ENCODE results near the gene GAS2L2. TPM values are rescaled to one million over a fixed set of nuclear protein-coding genes. Genes with fewer than 3 reads are reported as not detected.
A peak's percentile ranks its signal among the peaks of the same experiment; 100 is the strongest.

The GAS2L2 gene
- total and polyA plus RNA-seq, 2 donors (not counting 1 experiment from before 2014, with no cell fraction given): 0.09 to 0.17 TPM

DNA sequence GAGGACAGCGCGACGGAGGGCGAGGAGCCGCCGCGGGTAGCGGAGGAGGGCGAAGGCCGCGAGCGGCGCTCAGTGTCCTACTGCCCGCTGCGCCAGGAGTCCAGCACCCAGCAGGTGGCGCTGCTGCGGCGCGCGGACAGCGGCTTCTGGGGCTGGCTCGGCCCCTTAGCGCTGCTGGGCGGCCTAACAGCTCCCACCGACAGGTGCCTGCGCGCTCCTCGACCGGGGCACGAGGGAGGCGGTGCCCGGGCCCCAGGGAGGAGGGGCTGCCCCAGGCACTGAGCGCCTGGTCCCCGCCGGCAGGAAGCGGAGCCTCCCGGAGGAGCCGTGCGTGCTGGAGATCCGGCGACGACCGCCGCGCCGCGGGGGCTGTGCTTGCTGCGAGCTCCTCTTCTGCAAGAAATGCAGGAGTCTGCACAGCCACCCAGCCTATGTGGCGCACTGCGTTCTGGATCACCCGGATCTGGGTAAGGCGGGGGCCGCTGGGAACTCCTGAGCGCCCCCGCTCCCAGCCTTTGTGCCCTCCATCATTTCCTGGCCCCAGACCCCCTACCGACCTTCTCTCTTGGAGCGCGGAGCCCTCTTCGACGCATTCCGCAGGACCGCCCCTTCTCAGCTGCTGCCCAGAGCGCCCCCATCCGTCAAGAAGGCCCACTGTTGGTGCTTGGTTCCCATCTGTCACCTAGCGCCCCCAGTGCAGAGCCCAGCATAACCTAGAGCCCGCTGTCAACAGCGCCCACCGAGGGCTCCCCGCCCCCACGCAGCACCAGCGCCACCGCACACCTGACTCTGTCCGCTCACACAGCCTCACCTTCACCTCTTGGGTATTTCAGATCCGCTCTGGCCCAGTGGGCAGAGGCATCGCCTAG lies 11.3 kb upstream of the GAS2L2 start:
- intact Hi-C loops (cut with micrococcal nuclease): loop anchor here (1.0 to 10.0 kb wide), 4 partner anchors 40 to 784 kb away; partner anchors contain the start of genes LIG3, TAF15 and ZNHIT3
- H3K27ac ChIP-seq (ENCODE audit: low read length in 2 of 2): peak overlapping the region; percentile 15 to 30

More for the DNA sequence above, 11.3 kb upstream of the GAS2L2 start:
- ChIA-PET POLR2A (interaction anchor here (0.8 to 1.7 kb wide), 5 partner anchors 26 to 186 kb away, joined by 3 to 33 read pairs (median 3); partner anchors contain the start of gene TAF15), CTCF (interaction anchor here (0.5 to 10.2 kb wide), 51 partner anchors 9 to 1344 kb away, joined by 3 to 349 read pairs (median 4); partner anchors contain the start of genes MMP28, PEX12, TAF15 and ZNHIT3)
- peak overlapping the region; percentile 89 for H3K27ac Mint-ChIP-seq
- Histone ChIP-seq H4K20me1 (ENCODE audit: control insufficient read depth, insufficient read depth, low read length, poor library complexity, severe bottlenecking) (no peaks in the 10 kb centered on the region), H2AFZ (ENCODE audit: insufficient read depth, low read depth, low read length, poor library complexity, severe bottlenecking) (peak overlapping the region; percentile 99), H3K9me3 (ENCODE audit: control extremely low read depth in 1 of 3, control insufficient read depth in 2 of 3, insufficient read depth in 1 of 3, low read length in 2 of 3) (no peaks in the 10 kb centered on the region), H3K4me1 (ENCODE audit: control insufficient read depth in 2 of 2, insufficient read depth in 2 of 2, low read length in 2 of 2) (peaks cover 7 to 13% of the 10 kb centered on the region in 2 donors), H3K4me2 (replicated peaks; ENCODE audit: low read depth, low read length, poor library complexity, severe bottlenecking) (peak overlapping the region; percentile 99), H3K79me2 (ENCODE audit: control insufficient read depth, insufficient read depth, low read length) (no peaks in the 10 kb centered on the region), H3K36me3 (replicated peaks in 1 of 2; ENCODE audit: control extremely low read depth in 1 of 2, control insufficient read depth in 1 of 2, extremely low read depth in 1 of 2, insufficient read depth in 2 of 2, low read length in 1 of 2) (no peaks in the 10 kb centered on the region), H3K9ac (ENCODE audit: low read length) (peak overlapping the region; percentile 85), H3K4me3 (ENCODE audit: control extremely low read depth in 1 of 5, extremely low read depth in 1 of 5, insufficient read depth in 1 of 5, low read depth in 2 of 5, low read length in 4 of 5) (peak overlapping the region; percentile 21 to 88 (median 72)), H3K27me3 (replicated peaks in 1 of 4; ENCODE audit: control extremely low read depth in 1 of 4, control insufficient read depth in 3 of 4, insufficient read depth in 4 of 4, low read length in 3 of 4) (no peaks in the 10 kb centered on the region)
- ATAC-seq (ENCODE audit: low read depth) (peak; percentile 91), DNase-seq (peak; percentile 92)
- no peak for TF ChIP-seq EZH2 (IDR thresholded peaks at IDR 0.05; ENCODE audit: borderline replicate concordance, insufficient read depth, low read depth, low read length, poor library complexity, severe bottlenecking)
- TF ChIP-seq, protein P1, sequence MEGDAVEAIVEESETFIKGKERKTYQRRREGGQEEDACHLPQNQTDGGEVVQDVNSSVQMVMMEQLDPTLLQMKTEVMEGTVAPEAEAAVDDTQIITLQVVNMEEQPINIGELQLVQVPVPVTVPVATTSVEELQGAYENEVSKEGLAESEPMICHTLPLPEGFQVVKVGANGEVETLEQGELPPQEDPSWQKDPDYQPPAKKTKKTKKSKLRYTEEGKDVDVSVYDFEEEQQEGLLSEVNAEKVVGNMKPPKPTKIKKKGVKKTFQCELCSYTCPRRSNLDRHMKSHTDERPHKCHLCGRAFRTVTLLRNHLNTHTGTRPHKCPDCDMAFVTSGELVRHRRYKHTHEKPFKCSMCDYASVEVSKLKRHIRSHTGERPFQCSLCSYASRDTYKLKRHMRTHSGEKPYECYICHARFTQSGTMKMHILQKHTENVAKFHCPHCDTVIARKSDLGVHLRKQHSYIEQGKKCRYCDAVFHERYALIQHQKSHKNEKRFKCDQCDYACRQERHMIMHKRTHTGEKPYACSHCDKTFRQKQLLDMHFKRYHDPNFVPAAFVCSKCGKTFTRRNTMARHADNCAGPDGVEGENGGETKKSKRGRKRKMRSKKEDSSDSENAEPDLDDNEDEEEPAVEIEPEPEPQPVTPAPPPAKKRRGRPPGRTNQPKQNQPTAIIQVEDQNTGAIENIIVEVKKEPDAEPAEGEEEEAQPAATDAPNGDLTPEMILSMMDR (IDR thresholded peaks at IDR 0.05): peak; percentile 77
- no peaks in the 10 kb centered on the region for H3K27me3 Mint-ChIP-seq
- H3K9me3 Mint-ChIP-seq (ENCODE audit: insufficient read depth): no peaks in the 10 kb centered on the region
- peak overlapping the region; percentile 94 for H3K4me3 Mint-ChIP-seq
- H3K4me1 Mint-ChIP-seq: peaks cover 8% of the 10 kb centered on the region
- WGBS (ENCODE audit: insufficient coverage): 2% methylated on average over 75 of the region's 75 CpGs
